Natural killer cell (primary cell): ENCODE measurements around the gene PCF11. TPM values are rescaled to one million over a fixed set of nuclear protein-coding genes. Genes with fewer than 3 reads are reported as not detected.

Experiments used
- ATAC-seq, 3 donors: fragments of 150-1000 bp in 2 of 3; fragments of 200-7000 bp in 1 of 3; cut with Tn5 transposase; 1 replicate in 1 of 3; 2 replicates in 2 of 3; pipeline ENCODE4 v1.10.0; 2021; ENCODE audit warnings: mild to moderate bottlenecking in 2 of 3, moderate library complexity in 2 of 3
- DNase-seq, 2 donors: peaks; one replicate each; pipeline versions ENCODE4 v3.0.0 to v3.0.0-alpha.2; 2013 to 2021; ENCODE audit warnings: mixed read lengths in 1 of 2
- H3K27ac ChIP-seq: one replicate; pipeline ENCODE4 v1.5.1; 2013; ENCODE audit warnings: mild to moderate bottlenecking, low read length
- H3K27me3 ChIP-seq: one replicate; pipeline ENCODE4 v1.6.1; 2013; ENCODE audit warnings: low read length; ENCODE audit not compliant: control insufficient read depth, insufficient read depth
- H3K36me3 ChIP-seq: one replicate; pipeline ENCODE4 v1.6.1; 2013; ENCODE audit warnings: low read length; ENCODE audit not compliant: control insufficient read depth, insufficient read depth
- H3K4me1 ChIP-seq: one replicate; pipeline ENCODE4 v1.6.1; 2013; ENCODE audit warnings: low read length; ENCODE audit not compliant: control insufficient read depth, insufficient read depth
- H3K4me3 ChIP-seq: one replicate; pipeline ENCODE4 v1.5.1; 2013; ENCODE audit warnings: low read length
- H3K9me3 ChIP-seq: one replicate; pipeline ENCODE4 v1.6.1; 2013; ENCODE audit warnings: low read length; ENCODE audit not compliant: control insufficient read depth, insufficient read depth
- H3K27ac Mint-ChIP-seq, 2 donors: one replicate each; pipeline ENCODE4 v1.8.0; 2022; ENCODE audit warnings: mild to moderate bottlenecking in 2 of 2, mixed read lengths in 2 of 2, moderate library complexity in 1 of 2
- H3K27me3 Mint-ChIP-seq, 2 donors: one replicate each; pipeline ENCODE4 v1.8.0; 2022; ENCODE audit warnings: low read depth in 2 of 2, mixed read lengths in 2 of 2
- H3K36me3 Mint-ChIP-seq: one replicate; pipeline ENCODE4 v1.8.0; 2022; ENCODE audit warnings: mixed read lengths
- H3K4me1 Mint-ChIP-seq, 2 donors: one replicate each; pipeline ENCODE4 v1.8.0; 2022; ENCODE audit warnings: mixed read lengths in 2 of 2
- H3K4me3 Mint-ChIP-seq: one replicate; pipeline ENCODE4 v1.8.0; 2022; ENCODE audit warnings: mild to moderate bottlenecking, moderate library complexity, mixed read lengths
- H3K9me3 Mint-ChIP-seq, 2 donors: one replicate each; pipeline ENCODE4 v1.8.0; 2022; ENCODE audit warnings: mixed read lengths in 2 of 2
- WGBS: methylation state at CpG from one replicate; pipeline ENCODE4 v1.1.7; 2013; ENCODE audit warnings: missing lambda C conversion rate; ENCODE audit not compliant: insufficient coverage; 5-methylcytosine and 5-hydroxymethylcytosine counted together
- intact Hi-C: fragments of 100-400 bp; cut with micrococcal nuclease; formaldehyde crosslinking; loops from one replicate; pipeline ENCODE4 v1.14.2; 2022
- total RNA-seq, 4 donors: library from RNA; stranded (reverse); fragments of 120-200 nt in 1 of 4; gene quantifications; one replicate each; pipeline versions ENCODE4 v1.2.3 to v1.2.4, GENCODE V29; 2013 to 2022
- TF ChIP-seq, protein P1 (sequence below): fragments of 200-600 bp; IDR thresholded peaks from one replicate; pipeline ENCODE4 v1.8.0; 2022; ENCODE audit warnings: antibody characterized with exemption

PCF11 gene
- total RNA-seq, 3 donors from 2014 or later (not counting 1 experiment from before 2014, with no cell fraction given): 161 to 190 (median 161) TPM

DNA sequence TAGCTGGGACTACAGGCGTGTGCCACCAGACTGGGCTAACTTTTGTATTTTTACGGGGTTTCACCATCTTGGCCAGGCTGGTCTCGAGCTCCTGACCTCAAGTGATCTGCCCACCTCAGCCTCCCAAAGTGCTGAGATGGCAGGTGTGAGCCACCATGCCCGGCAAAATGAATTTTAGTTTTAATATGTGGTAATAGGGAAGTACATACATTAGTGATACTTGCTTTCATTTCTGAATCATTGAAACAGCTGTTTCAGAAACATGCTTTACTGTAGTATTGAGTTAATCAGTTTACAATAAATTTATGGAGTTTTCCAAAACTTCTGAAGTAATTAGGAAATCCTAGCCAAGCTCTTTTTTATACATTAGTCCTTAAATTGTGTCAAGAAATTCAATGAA, 15.6 kb downstream of the PCF11 start:
- H3K27ac ChIP-seq: no peak overlapping the region

GRCh38 chr11:83174008-83174407, 17.1 kb downstream of the PCF11 start:
- Histone ChIP-seq H3K36me3 (peaks cover 74% of the 10 kb centered on the region), H3K9me3 (no peaks in the 10 kb centered on the region), H3K27ac (peak overlapping the region; percentile 11), H3K4me1 (peaks cover 32% of the 10 kb centered on the region), H3K4me3 (no peak overlapping the region), H3K27me3 (no peaks in the 10 kb centered on the region)
- TF ChIP-seq, protein P1, sequence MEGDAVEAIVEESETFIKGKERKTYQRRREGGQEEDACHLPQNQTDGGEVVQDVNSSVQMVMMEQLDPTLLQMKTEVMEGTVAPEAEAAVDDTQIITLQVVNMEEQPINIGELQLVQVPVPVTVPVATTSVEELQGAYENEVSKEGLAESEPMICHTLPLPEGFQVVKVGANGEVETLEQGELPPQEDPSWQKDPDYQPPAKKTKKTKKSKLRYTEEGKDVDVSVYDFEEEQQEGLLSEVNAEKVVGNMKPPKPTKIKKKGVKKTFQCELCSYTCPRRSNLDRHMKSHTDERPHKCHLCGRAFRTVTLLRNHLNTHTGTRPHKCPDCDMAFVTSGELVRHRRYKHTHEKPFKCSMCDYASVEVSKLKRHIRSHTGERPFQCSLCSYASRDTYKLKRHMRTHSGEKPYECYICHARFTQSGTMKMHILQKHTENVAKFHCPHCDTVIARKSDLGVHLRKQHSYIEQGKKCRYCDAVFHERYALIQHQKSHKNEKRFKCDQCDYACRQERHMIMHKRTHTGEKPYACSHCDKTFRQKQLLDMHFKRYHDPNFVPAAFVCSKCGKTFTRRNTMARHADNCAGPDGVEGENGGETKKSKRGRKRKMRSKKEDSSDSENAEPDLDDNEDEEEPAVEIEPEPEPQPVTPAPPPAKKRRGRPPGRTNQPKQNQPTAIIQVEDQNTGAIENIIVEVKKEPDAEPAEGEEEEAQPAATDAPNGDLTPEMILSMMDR: no peak
- DNase-seq (no peak), ATAC-seq (peak in 2 of 3 donors; percentile 17 to 21)
- H3K27ac Mint-ChIP-seq: peak overlapping the region; percentile 45 to 79
- no peaks in the 10 kb centered on the region for H3K27me3 Mint-ChIP-seq
- intact Hi-C loops: no loop called here
- no peak overlapping the region for H3K4me3 Mint-ChIP-seq
- peaks cover 50 to 57% of the 10 kb centered on the region in 2 donors for H3K4me1 Mint-ChIP-seq
- no peaks in the 10 kb centered on the region for H3K9me3 Mint-ChIP-seq
- H3K36me3 Mint-ChIP-seq: peaks cover 10% of the 10 kb centered on the region

More for the DNA sequence above, 15.6 kb downstream of the PCF11 start:
- intact Hi-C loops: no loop called here
- ATAC-seq (no peak), DNase-seq (no peak)
- TF ChIP-seq, protein P1: no peak
- Histone ChIP-seq H3K4me3 (no peak overlapping the region), H3K27me3 (no peaks in the 10 kb centered on the region), H3K9me3 (no peaks in the 10 kb centered on the region), H3K36me3 (peaks cover 78% of the 10 kb centered on the region), H3K4me1 (peaks cover 38% of the 10 kb centered on the region)
- peak overlapping the region; percentile 79 to 83 for H3K27ac Mint-ChIP-seq
- H3K36me3 Mint-ChIP-seq: peaks cover 16% of the 10 kb centered on the region
- peaks cover 64 to 69% of the 10 kb centered on the region in 2 donors for H3K4me1 Mint-ChIP-seq
- 78% methylated on average over 4 of the region's 4 CpGs for WGBS
- no peaks in the 10 kb centered on the region for H3K27me3 Mint-ChIP-seq
- no peaks in the 10 kb centered on the region for H3K9me3 Mint-ChIP-seq
- peak overlapping the region; percentile 55 for H3K4me3 Mint-ChIP-seq

DNA sequence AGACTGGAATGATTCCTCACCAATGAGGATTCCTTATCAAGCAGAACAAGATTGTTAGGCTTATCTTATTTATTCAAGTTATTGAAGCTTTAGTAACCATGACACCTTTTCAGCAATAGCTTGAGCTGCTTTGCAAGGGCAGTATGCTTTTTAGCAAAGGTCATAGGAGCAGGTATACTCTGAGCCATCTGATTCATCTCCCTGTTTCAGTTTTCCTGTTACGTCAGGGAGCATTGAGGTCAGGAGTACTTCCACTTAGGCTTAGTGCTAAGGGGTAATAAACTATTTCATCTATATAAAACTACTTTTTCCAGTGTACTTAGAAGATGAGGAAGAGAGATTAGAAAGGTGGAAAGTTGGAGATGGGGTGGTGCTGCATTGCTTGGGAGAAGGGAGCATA, 18.9 kb downstream of the PCF11 start:
- H3K36me3 ChIP-seq: peaks cover 73% of the 10 kb centered on the region
- no peak overlapping the region for H3K27ac ChIP-seq
- H3K27ac Mint-ChIP-seq: peak overlapping the region; percentile 69 to 82
- no peaks in the 10 kb centered on the region for H3K27me3 Mint-ChIP-seq
- H3K36me3 Mint-ChIP-seq: no peaks in the 10 kb centered on the region
- ATAC-seq (no peak), DNase-seq (no peak)
- no CpG with 5 or more reads among the region's 1 CpG for WGBS
- H3K4me3 ChIP-seq: no peak overlapping the region
- TF ChIP-seq, protein P1: no peak
- H3K4me1 ChIP-seq: peaks cover 27% of the 10 kb centered on the region
- no peaks in the 10 kb centered on the region for H3K9me3 Mint-ChIP-seq
- no peak overlapping the region for H3K4me3 Mint-ChIP-seq
- H3K4me1 Mint-ChIP-seq: peaks cover 33 to 42% of the 10 kb centered on the region in 2 donors
- intact Hi-C loops: no loop called here
- H3K9me3 ChIP-seq: no peaks in the 10 kb centered on the region
- no peaks in the 10 kb centered on the region for H3K27me3 ChIP-seq

GRCh38 chr11:83181815-83182214, 24.9 kb downstream of the PCF11 start:
- H3K27ac ChIP-seq: no peak overlapping the region
- Mint-ChIP-seq H3K27ac (peak overlapping the region; percentile 74 to 75), H3K27me3 (no peaks in the 10 kb centered on the region), H3K4me3 (no peak overlapping the region), H3K9me3 (no peaks in the 10 kb centered on the region), H3K36me3 (peaks cover 14% of the 10 kb centered on the region), H3K4me1 (peaks cover 14 to 15% of the 10 kb centered on the region in 2 donors)
- intact Hi-C loops: no loop called here
- no peak for DNase-seq
- no peak overlapping the region for H3K4me3 ChIP-seq
- no peaks in the 10 kb centered on the region for H3K9me3 ChIP-seq
- 47% methylated on average over 2 of the region's 2 CpGs for WGBS
- no peak for ATAC-seq
- TF ChIP-seq, protein P1: no peak
- H3K27me3 ChIP-seq: no peaks in the 10 kb centered on the region
- peaks cover 84% of the 10 kb centered on the region for H3K36me3 ChIP-seq
- no peaks in the 10 kb centered on the region for H3K4me1 ChIP-seq
